ENCODE results near the gene PTPN22.

DNA sequence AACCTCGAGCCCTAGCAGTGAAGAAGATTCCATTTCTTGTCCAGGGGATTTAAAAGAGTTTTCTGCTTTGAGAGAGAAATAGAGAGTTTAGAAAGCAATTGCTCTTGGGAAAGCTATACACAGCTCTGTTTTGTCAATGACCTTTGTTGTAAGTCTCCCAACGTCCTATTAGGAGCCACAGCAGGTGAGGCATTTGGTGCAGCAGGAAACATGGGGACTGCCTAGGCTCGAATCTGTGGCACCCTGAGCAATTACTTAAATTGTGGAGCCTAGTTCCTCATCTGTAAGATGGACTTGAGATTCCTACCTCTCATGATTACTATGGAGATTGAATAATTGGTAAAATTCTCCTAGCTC lies 41.8 kb upstream of the PTPN22 start:
- TF ChIP-seq, protein P1, sequence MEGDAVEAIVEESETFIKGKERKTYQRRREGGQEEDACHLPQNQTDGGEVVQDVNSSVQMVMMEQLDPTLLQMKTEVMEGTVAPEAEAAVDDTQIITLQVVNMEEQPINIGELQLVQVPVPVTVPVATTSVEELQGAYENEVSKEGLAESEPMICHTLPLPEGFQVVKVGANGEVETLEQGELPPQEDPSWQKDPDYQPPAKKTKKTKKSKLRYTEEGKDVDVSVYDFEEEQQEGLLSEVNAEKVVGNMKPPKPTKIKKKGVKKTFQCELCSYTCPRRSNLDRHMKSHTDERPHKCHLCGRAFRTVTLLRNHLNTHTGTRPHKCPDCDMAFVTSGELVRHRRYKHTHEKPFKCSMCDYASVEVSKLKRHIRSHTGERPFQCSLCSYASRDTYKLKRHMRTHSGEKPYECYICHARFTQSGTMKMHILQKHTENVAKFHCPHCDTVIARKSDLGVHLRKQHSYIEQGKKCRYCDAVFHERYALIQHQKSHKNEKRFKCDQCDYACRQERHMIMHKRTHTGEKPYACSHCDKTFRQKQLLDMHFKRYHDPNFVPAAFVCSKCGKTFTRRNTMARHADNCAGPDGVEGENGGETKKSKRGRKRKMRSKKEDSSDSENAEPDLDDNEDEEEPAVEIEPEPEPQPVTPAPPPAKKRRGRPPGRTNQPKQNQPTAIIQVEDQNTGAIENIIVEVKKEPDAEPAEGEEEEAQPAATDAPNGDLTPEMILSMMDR (IDR thresholded peaks at IDR 0.05), result no peak
- no peak for TF ChIP-seq POLR2A (IDR thresholded peaks at IDR 0.05)

All from heart left ventricle (tissue), 13 donors.